ENCODE data around the gene AGAP1.

Gene AGAP1

DNA sequence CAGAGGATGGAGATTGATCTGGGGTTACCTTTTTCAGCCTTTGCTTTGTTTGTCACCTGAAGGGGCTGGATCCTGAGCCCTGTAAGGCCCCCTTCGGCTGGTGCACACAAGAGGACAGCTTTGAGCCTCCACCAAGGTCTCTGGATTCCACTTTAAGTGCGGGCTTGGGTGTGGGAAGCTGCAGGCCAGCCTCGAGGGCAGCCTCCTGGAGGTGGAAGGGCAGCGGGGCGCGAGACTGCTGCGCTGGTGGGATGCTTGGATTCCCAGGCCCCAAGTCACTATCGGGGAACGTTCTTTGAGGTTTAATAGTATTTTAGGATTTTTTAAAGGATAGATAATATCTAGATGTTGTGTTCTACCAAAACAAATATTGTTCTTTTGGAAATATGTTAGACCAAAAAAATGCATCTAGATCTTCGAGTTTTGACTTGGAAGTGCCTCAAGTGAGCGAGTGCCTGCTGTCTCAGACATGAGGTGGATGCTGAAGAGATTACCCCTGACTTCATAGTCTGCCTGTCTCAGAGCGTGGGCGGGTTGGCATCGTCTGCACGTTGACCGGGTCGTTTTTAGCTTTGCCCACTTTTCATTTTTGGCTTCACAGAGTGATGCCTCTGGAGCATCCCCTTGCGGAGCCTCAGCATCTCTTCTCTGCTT, 113.8 kb downstream of the AGAP1 start:
- no peak overlapping the region for H3K4me2 ChIP-seq (ENCODE audit: low read length)
- H3K27me3 ChIP-seq (ENCODE audit: control insufficient read depth, low read length), result no peaks in the 10 kb centered on the region
- H3K36me3 ChIP-seq (ENCODE audit: control insufficient read depth, low read length), result no peaks in the 10 kb centered on the region
- H3K4me1 ChIP-seq (ENCODE audit: control insufficient read depth, low read length), result no peaks in the 10 kb centered on the region
- H3F3A ChIP-seq (ENCODE audit: control insufficient read depth, insufficient read depth), result no peaks in the 10 kb centered on the region
- H3K27ac ChIP-seq (ENCODE audit: low read depth, low read length), result no peak overlapping the region
- H3K9me2 ChIP-seq (replicated peaks; ENCODE audit: control insufficient read depth, low read length), result no peaks in the 10 kb centered on the region
- TF ChIP-seq EZH2phosphoT487 (IDR thresholded peaks at IDR 0.05; ENCODE audit: borderline replicate concordance, low read length) (no peak), CTCF (IDR thresholded peaks at IDR 0.05; ENCODE audit: low read depth, low read length, poor library complexity, severe bottlenecking) (no peak)
- no peak overlapping the region for H3K4me3 ChIP-seq (ENCODE audit: low read length)
- H4K20me1 ChIP-seq (ENCODE audit: control insufficient read depth, insufficient read depth, low read depth, low read length), result no peaks in the 10 kb centered on the region
- no peaks in the 10 kb centered on the region for H3K9me3 ChIP-seq (ENCODE audit: control insufficient read depth, insufficient read depth, low read length)
- H3K79me2 ChIP-seq (ENCODE audit: control insufficient read depth, low read length), result no peaks in the 10 kb centered on the region

DNA sequence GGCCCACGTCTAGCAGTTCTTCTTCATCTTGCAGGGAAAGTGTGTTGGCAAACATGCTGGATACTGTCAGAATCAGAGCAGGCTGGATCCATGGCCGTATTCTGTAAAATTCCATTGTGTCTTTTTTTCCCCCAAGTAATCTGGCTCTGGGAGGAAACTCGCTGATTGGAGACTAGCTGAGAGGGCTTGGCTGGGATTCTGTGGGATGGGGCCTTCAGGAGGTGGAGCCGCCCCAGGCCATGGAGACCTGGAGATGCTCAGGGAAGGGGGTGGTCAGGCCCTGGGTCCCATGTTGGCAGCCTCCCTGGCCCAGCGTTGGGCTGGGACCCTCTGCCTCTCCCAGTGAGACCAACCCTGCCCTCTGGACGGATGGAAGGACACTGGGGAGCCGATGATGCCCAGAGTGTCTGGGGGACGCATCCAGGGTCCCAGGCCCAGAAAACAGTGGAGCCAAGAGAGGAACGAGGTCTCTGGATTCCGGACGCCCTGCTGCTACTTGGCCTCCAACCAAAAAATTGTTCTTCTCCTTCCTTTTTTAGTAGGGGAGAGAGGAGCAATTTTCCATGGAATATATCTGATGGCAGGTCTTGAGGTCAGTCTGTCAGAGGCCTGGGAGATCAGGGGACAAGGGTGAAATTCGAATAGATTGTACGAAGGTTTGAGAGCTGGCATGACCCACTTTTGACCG, 114.5 kb downstream of the AGAP1 start:
- H3K27ac ChIP-seq (ENCODE audit: low read depth, low read length), result no peak overlapping the region
- H3K9me2 ChIP-seq (replicated peaks; ENCODE audit: control insufficient read depth, low read length), result no peaks in the 10 kb centered on the region
- H3K4me2 ChIP-seq (ENCODE audit: low read length), result no peak overlapping the region
- H3K27me3 ChIP-seq (ENCODE audit: control insufficient read depth, low read length), result no peaks in the 10 kb centered on the region
- no peaks in the 10 kb centered on the region for H4K20me1 ChIP-seq (ENCODE audit: control insufficient read depth, insufficient read depth, low read depth, low read length)
- H3K36me3 ChIP-seq (ENCODE audit: control insufficient read depth, low read length), result no peaks in the 10 kb centered on the region
- TF ChIP-seq CTCF (IDR thresholded peaks at IDR 0.05; ENCODE audit: low read depth, low read length, poor library complexity, severe bottlenecking) (no peak), EZH2phosphoT487 (IDR thresholded peaks at IDR 0.05; ENCODE audit: borderline replicate concordance, low read length) (no peak)
- H3K79me2 ChIP-seq (ENCODE audit: control insufficient read depth, low read length), result no peaks in the 10 kb centered on the region
- H3F3A ChIP-seq (ENCODE audit: control insufficient read depth, insufficient read depth), result no peaks in the 10 kb centered on the region
- no peak overlapping the region for H3K4me3 ChIP-seq (ENCODE audit: low read length)
- no peaks in the 10 kb centered on the region for H3K9me3 ChIP-seq (ENCODE audit: control insufficient read depth, insufficient read depth, low read length)
- H3K4me1 ChIP-seq (ENCODE audit: control insufficient read depth, low read length), result no peaks in the 10 kb centered on the region

DNA sequence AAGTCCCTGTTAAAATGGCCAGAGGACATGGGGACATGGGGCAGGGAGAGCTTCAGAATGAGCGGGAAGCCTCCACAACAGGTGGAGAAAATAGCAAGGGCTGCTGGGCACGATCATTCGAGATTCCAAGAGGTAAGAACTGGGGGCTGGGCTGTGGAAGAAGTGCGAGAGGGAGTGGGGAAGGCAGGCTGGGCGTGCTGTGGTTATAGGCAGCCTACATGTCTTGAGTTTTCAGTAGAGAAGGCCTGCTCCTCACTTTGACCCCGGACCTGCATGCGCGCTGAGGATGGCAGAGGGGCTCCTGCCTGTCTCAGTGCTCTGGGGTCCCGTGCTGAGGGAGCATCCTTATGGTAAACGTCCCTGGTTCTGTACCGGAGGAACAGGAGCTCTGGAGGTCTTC, 115.5 kb downstream of the AGAP1 start:
- Histone ChIP-seq H3K36me3 (ENCODE audit: control insufficient read depth, low read length) (no peaks in the 10 kb centered on the region), H4K20me1 (ENCODE audit: control insufficient read depth, insufficient read depth, low read depth, low read length) (no peaks in the 10 kb centered on the region), H3F3A (ENCODE audit: control insufficient read depth, insufficient read depth) (no peaks in the 10 kb centered on the region), H3K27ac (ENCODE audit: low read depth, low read length) (no peak overlapping the region), H3K4me1 (ENCODE audit: control insufficient read depth, low read length) (no peaks in the 10 kb centered on the region), H3K27me3 (ENCODE audit: control insufficient read depth, low read length) (no peaks in the 10 kb centered on the region), H3K79me2 (ENCODE audit: control insufficient read depth, low read length) (no peaks in the 10 kb centered on the region), H3K4me2 (ENCODE audit: low read length) (no peak overlapping the region), H3K9me3 (ENCODE audit: control insufficient read depth, insufficient read depth, low read length) (no peaks in the 10 kb centered on the region), H3K9me2 (replicated peaks; ENCODE audit: control insufficient read depth, low read length) (no peaks in the 10 kb centered on the region), H3K4me3 (ENCODE audit: low read length) (no peak overlapping the region)
- TF ChIP-seq CTCF (IDR thresholded peaks at IDR 0.05; ENCODE audit: low read depth, low read length, poor library complexity, severe bottlenecking), result no peak
- TF ChIP-seq EZH2phosphoT487 (IDR thresholded peaks at IDR 0.05; ENCODE audit: borderline replicate concordance, low read length), result no peak

Measured in DOHH2 (cell line).